Measurements from ENCODE around the gene AP2M1. TPM values are rescaled to one million over a fixed set of nuclear protein-coding genes. Genes with fewer than 3 reads are reported as not detected.

AP2M1 gene
- total and polyA plus RNA-seq, 2 of the 8 experiments (the other 6 are each of a cell fraction or from before 2014, with no cell fraction given): 403 to 454 TPM

DNA sequence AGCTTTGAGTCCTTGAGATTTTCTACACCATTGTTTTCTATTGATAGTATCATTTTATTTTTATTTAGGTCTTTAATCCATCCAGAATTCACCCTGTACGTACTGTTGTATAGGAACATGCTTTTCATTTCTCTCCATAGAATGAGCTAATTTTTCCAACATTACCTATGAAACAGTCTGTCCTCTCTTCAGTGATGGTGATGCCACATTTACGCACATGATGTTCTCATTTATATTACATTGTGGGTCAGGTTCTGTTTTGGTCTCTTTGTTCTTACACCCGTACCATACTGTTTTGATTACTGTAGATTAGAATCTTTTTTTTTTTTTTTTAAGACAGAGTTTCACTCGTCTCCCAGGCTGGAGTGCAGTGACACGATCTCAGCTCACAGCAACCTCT lies 37.1 kb downstream of the AP2M1 start (continued):
- TF ChIP-seq PHF8 (conservative IDR thresholded peaks at IDR 0.05; ENCODE audit: low read depth, low read length) (no peak), POU5F1 (IDR thresholded peaks at IDR 0.05; ENCODE audit: low read depth, low read length) (no peak), NANOG (IDR thresholded peaks at IDR 0.05; ENCODE audit: insufficient read depth, low read depth, low read length, poor library complexity, severe bottlenecking) (no peak)
- TF ChIP-seq, protein P1, sequence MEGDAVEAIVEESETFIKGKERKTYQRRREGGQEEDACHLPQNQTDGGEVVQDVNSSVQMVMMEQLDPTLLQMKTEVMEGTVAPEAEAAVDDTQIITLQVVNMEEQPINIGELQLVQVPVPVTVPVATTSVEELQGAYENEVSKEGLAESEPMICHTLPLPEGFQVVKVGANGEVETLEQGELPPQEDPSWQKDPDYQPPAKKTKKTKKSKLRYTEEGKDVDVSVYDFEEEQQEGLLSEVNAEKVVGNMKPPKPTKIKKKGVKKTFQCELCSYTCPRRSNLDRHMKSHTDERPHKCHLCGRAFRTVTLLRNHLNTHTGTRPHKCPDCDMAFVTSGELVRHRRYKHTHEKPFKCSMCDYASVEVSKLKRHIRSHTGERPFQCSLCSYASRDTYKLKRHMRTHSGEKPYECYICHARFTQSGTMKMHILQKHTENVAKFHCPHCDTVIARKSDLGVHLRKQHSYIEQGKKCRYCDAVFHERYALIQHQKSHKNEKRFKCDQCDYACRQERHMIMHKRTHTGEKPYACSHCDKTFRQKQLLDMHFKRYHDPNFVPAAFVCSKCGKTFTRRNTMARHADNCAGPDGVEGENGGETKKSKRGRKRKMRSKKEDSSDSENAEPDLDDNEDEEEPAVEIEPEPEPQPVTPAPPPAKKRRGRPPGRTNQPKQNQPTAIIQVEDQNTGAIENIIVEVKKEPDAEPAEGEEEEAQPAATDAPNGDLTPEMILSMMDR (IDR thresholded peaks at IDR 0.05; ENCODE audit: control extremely low read depth in 1 of 3, insufficient read depth in 1 of 3, low read depth in 1 of 3, low read length in 3 of 3): no peak
